ENCODE results near the gene TULP4. TPM values are rescaled to one million over a fixed set of nuclear protein-coding genes. Genes with fewer than 3 reads are reported as not detected.

Gene TULP4
- total RNA-seq, 4 donors from 2014 or later, result 77.4 to 364 (median 129) TPM

DNA sequence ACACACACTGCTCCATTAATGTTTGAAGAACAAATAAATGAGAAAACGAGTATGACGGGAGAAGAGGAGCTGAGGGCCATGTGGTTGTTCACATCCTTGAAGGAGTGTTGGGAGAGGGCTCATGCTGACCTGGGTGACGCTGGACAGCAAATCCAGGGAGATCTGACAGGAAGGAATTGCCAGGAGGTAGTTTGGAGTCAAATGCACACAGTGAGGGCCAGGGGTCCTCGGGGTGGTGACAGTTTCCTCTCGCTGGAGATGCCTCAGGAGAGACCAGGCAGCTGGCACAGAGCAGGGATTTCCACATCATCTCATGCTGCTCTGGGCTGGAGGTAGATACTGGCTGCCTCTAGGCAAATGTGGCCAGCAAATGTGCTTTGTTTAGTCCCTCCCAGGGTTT is 245.7 kb downstream of the TULP4 start:
- Histone ChIP-seq H3K36me3 (no peaks in the 10 kb centered on the region), H3K4me1 (peaks cover 0 to 7% of the 10 kb centered on the region in 2 donors), H3K27me3 (no peaks in the 10 kb centered on the region), H3K27ac (no peak overlapping the region), H3K9me3 (no peaks in the 10 kb centered on the region), H3K4me3 (no peak overlapping the region)
- no peak for DNase-seq
- TF ChIP-seq, protein P1, sequence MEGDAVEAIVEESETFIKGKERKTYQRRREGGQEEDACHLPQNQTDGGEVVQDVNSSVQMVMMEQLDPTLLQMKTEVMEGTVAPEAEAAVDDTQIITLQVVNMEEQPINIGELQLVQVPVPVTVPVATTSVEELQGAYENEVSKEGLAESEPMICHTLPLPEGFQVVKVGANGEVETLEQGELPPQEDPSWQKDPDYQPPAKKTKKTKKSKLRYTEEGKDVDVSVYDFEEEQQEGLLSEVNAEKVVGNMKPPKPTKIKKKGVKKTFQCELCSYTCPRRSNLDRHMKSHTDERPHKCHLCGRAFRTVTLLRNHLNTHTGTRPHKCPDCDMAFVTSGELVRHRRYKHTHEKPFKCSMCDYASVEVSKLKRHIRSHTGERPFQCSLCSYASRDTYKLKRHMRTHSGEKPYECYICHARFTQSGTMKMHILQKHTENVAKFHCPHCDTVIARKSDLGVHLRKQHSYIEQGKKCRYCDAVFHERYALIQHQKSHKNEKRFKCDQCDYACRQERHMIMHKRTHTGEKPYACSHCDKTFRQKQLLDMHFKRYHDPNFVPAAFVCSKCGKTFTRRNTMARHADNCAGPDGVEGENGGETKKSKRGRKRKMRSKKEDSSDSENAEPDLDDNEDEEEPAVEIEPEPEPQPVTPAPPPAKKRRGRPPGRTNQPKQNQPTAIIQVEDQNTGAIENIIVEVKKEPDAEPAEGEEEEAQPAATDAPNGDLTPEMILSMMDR (IDR thresholded peaks at IDR 0.05), result no peak
- intact Hi-C loops (cut with DNase I; ENCODE audit: low total_unique reads), result no loop called here

DNA sequence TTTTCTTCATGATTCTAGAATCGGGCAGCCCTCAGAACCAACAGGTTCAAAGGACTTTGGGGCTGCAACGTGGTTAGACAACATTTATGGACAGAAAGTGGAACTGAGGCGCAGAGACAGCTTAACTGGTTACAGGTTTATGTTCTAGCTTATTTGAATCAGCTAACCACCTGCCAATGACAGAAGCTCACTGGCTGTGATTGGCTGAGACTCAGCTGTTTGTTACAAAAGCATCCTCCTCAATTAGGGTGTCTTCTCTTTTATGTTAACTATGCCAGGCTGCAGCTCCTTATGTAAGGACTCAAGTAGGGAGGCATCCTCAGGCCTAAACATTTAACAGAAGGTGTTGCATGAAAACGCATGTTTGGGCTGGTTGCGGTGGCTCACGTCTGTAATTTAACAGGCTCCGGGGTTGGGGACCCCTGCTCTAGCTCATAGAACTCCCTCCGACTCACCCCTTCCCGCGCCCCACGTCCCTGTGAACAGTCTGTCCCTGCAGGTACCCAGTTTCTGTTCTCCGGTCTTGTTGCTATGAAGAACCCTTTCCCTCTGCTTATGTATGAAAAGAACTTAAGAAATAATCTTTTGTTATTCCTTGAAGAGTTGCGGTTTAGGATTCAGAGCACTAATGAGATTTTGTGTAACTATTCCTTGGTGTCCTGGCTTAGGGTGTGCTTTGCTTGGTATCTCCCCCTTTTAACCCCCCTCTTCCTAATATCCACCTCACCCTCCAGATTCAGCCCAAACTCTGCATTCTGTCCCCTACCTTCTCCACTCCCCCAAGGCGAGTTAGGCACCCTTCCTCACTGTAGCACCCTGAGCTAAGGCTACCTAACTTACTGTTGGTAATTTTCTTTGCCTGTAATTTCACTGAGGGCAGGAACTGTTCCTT is 246.4 kb downstream of the TULP4 start:
- DNase-seq, result no peak
- Histone ChIP-seq H3K27me3 (no peaks in the 10 kb centered on the region), H3K4me3 (no peak overlapping the region), H3K9me3 (no peaks in the 10 kb centered on the region), H3K4me1 (peaks cover 0 to 7% of the 10 kb centered on the region in 2 donors), H3K36me3 (no peaks in the 10 kb centered on the region), H3K27ac (no peak overlapping the region)
- intact Hi-C loops (cut with DNase I; ENCODE audit: low total_unique reads), result no loop called here
- TF ChIP-seq, protein P1 (IDR thresholded peaks at IDR 0.05), result no peak
- TF ChIP-seq POLR2A (IDR thresholded peaks at IDR 0.05), result no peak

DNA sequence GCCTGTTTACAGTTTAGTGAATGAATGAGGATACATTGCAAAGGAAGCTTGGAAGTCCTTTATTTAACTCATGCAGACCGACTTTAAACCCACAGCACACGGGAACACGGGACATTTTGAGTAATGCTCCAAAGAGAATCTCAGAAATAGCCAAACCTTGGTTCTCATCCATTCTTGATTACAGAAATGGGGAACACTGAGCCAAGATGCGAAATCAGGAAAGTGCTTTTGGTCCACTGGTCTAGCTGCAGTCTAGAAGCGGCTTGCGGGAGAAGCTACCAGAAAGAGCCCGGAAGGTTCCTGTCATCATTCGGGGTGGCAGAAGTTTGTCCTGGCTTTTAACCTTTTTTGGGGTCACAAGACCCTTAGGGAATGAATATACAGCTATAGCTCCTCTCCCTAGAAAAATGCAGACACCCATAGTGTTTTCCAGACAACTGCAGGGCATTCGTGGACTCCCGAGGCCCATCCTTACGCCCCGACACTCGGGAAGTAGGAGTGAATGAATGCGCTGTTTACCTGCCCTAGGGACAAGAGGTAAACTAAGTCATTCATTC is 247.2 kb downstream of the TULP4 start:
- no peak for DNase-seq
- no peaks in the 10 kb centered on the region for H3K27me3 ChIP-seq
- intact Hi-C loops (cut with DNase I; ENCODE audit: low total_unique reads), result no loop called here
- no peaks in the 10 kb centered on the region for H3K36me3 ChIP-seq
- TF ChIP-seq POLR2A (IDR thresholded peaks at IDR 0.05), result no peak
- TF ChIP-seq, protein P1 (IDR thresholded peaks at IDR 0.05), result no peak
- peak overlapping the region; percentile 90 to 95 for H3K4me3 ChIP-seq
- H3K9me3 ChIP-seq, result no peaks in the 10 kb centered on the region
- H3K4me1 ChIP-seq, result peaks cover 0 to 7% of the 10 kb centered on the region in 2 donors
- H3K27ac ChIP-seq, result peak overlapping the region; percentile 85 to 88

DNA sequence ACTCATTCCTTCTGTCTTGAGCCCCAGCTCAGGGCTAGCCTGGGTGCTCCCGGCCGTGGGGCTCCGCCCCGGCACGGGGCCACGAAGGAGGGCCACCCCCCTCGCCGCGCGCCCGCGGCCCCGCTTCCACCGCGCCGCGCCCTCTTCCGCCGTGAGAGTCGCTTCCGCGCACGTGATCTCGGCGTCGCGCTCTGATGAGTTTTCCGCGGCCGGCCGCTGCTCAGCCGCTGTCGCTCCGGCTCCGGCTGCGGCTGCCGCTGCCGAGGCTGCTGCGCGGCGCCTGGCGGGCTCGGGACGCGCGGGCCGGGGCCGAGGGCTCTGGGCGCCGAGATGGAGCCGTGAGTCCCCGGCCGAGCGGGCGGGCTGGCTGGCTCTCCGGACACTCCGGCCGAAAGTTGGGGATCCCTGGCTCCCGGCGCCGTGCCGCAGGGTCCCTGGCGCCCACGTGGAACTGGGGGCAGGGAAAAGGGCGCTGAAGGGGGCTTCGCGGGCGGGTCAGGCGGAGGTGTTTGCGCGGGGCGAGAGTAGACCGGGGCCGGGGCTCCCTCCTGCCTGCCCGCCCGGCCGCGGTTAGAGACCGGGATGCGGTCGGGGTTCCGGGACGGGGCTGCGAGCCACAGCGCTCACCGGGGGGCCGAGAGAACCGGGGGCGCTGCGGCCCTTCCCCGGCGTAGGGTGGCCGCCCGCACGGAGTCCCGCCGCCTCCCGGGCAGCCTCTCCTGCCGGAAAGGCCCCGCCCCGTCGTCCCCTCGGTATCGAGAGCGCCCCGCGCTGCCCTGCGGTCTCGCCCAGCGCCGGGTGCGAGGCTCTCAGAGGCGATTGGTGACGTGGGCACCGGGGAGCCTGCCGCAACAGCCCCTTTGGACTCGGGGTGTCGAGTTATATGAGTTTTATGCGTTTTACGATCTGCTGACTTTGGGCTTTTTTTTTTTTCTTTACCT is 247.9 kb downstream of the TULP4 start, which contains the start of gene TMEM181:
Gene TMEM181 (plus strand): TSS at position 197 of the 941 bp plus-strand sequence. CDS start 134 bp downstream, at position 331.
- H3K9me3 ChIP-seq, result no peaks in the 10 kb centered on the region
- peak within 1 kb of the TSS; percentile 90 to 95 for H3K4me3 ChIP-seq
- H3K4me1 ChIP-seq, result peaks cover 0 to 7% of the 10 kb centered on the region in 2 donors
- DNase-seq, result peak; percentile 70 to 86
- H3K27ac ChIP-seq, result peak within 1 kb of the TSS; percentile 85 to 88
- H3K36me3 ChIP-seq, result no peaks in the 10 kb centered on the region
- no peaks in the 10 kb centered on the region for H3K27me3 ChIP-seq
- TF ChIP-seq POLR2A (IDR thresholded peaks at IDR 0.05), result peak; percentile 31 to 75
- TF ChIP-seq, protein P1 (IDR thresholded peaks at IDR 0.05), result peak in 2 of 4 experiments; percentile 15 to 20
- intact Hi-C loops (cut with DNase I; ENCODE audit: low total_unique reads), result no loop called here

Data from uterus (tissue), 4 donors.